Measurements from ENCODE around the gene TLDC2. TPM values are rescaled to one million over a fixed set of nuclear protein-coding genes. Genes with fewer than 3 reads are reported as not detected.

The TLDC2 gene
- total and polyA plus RNA-seq, 2 experiments from 2014 or later = 0.24 to 0.32 TPM

GRCh38 chr20:36848677-36849076 lies 27.3 kb upstream of the TLDC2 start:
- Histone ChIP-seq H3F3A (ENCODE audit: insufficient read depth) (peaks cover 38% of the 10 kb centered on the region), H3K79me2 (ENCODE audit: insufficient read depth) (peaks cover 76% of the 10 kb centered on the region), H3K9me3 (ENCODE audit: low read depth) (no peaks in the 10 kb centered on the region), H3K4me1 (ENCODE audit: insufficient read depth) (peaks cover 43% of the 10 kb centered on the region), H3K4me2 (ENCODE audit: unreplicated experiment) (peak overlapping the region; percentile 53), H3K9ac (peak overlapping the region; percentile 74), H3K36me3 (ENCODE audit: low read depth) (no peaks in the 10 kb centered on the region), H4K20me1 (ENCODE audit: insufficient read depth) (no peaks in the 10 kb centered on the region), H3K4me3 (peak overlapping the region; percentile 41), H3K9me2 (ENCODE audit: insufficient read depth) (no peaks in the 10 kb centered on the region), H3K27ac (peak overlapping the region; percentile 99), H3K27me3 (replicated peaks; ENCODE audit: insufficient read depth) (no peaks in the 10 kb centered on the region), H2AFZ (peak overlapping the region; percentile 61; the same call in 1 of the 2 replicates)
- no peak for DNase-seq
- TF ChIP-seq EZH2 (IDR thresholded peaks at IDR 0.05; ENCODE audit: insufficient read depth, poor library complexity, severe bottlenecking) = no peak
- TF ChIP-seq EZH2phosphoT487 (IDR thresholded peaks at IDR 0.05; ENCODE audit: insufficient read depth, low read depth) = no peak
- in situ Hi-C loops (cut with MboI) = no loop called here

- Histone ChIP-seq H3K9me2 (ENCODE audit: insufficient read depth) (no peaks in the 10 kb centered on the region), H4K20me1 (ENCODE audit: insufficient read depth) (no peaks in the 10 kb centered on the region), H3K9me3 (ENCODE audit: low read depth) (no peaks in the 10 kb centered on the region), H3K27me3 (replicated peaks; ENCODE audit: insufficient read depth) (no peaks in the 10 kb centered on the region), H3F3A (ENCODE audit: insufficient read depth) (peaks cover 38% of the 10 kb centered on the region), H3K9ac (peak overlapping the region; percentile 74; the same call in 1 of the 2 replicates), H3K4me2 (ENCODE audit: unreplicated experiment) (peak overlapping the region; percentile 53), H3K4me1 (ENCODE audit: insufficient read depth) (peaks cover 50% of the 10 kb centered on the region), H3K27ac (peak overlapping the region; percentile 99), H3K79me2 (ENCODE audit: insufficient read depth) (peaks cover 77% of the 10 kb centered on the region), H3K4me3 (no peak overlapping the region), H3K36me3 (ENCODE audit: low read depth) (no peaks in the 10 kb centered on the region), H2AFZ (no peak overlapping the region)
- WGBS, 2 experiments (ENCODE audit: low coverage in 1 of 2, low lambda C conversion rate in 2 of 2, missing lambda C conversion rate in 2 of 2) = 88 to 89% methylated on average over 9 of the region's 9 CpGs
- in situ Hi-C loops (cut with MboI) = no loop called here
- no peak for DNase-seq
- TF ChIP-seq EZH2 (IDR thresholded peaks at IDR 0.05; ENCODE audit: insufficient read depth, poor library complexity, severe bottlenecking) (no peak), EZH2phosphoT487 (IDR thresholded peaks at IDR 0.05; ENCODE audit: insufficient read depth, low read depth) (no peak)
Observed at GRCh38 chr20:36849333-36850065, 26.4 kb upstream of the TLDC2 start.

- no peaks in the 10 kb centered on the region for H4K20me1 ChIP-seq (ENCODE audit: insufficient read depth)
- no peaks in the 10 kb centered on the region for H3K36me3 ChIP-seq (ENCODE audit: low read depth)
- no peak overlapping the region for H3K27ac ChIP-seq
- no peak for TF ChIP-seq EZH2phosphoT487 (IDR thresholded peaks at IDR 0.05; ENCODE audit: insufficient read depth, low read depth)
- no peak for TF ChIP-seq EZH2 (IDR thresholded peaks at IDR 0.05; ENCODE audit: insufficient read depth, poor library complexity, severe bottlenecking)
- WGBS, 2 experiments (ENCODE audit: low coverage in 1 of 2, low lambda C conversion rate in 2 of 2, missing lambda C conversion rate in 2 of 2) = 98 to 99% methylated on average over 6 of the region's 6 CpGs
- in situ Hi-C loops (cut with MboI) = no loop called here
- no peaks in the 10 kb centered on the region for H3K9me3 ChIP-seq (ENCODE audit: low read depth)
- peaks cover 38% of the 10 kb centered on the region for H3F3A ChIP-seq (ENCODE audit: insufficient read depth)
- no peaks in the 10 kb centered on the region for H3K27me3 ChIP-seq (replicated peaks; ENCODE audit: insufficient read depth)
- H3K9me2 ChIP-seq (ENCODE audit: insufficient read depth) = no peaks in the 10 kb centered on the region
- H3K4me3 ChIP-seq = no peak overlapping the region
- H3K9ac ChIP-seq = no peak overlapping the region
- H3K4me1 ChIP-seq (ENCODE audit: insufficient read depth) = peaks cover 57% of the 10 kb centered on the region
- H3K79me2 ChIP-seq (ENCODE audit: insufficient read depth) = peaks cover 77% of the 10 kb centered on the region
- no peak overlapping the region for H2AFZ ChIP-seq
- H3K4me2 ChIP-seq (ENCODE audit: unreplicated experiment) = no peak overlapping the region
- no peak for DNase-seq
Observed at GRCh38 chr20:36850759-36851158, 25.2 kb upstream of the TLDC2 start.

- Histone ChIP-seq H4K20me1 (ENCODE audit: insufficient read depth) (no peaks in the 10 kb centered on the region), H3K4me2 (ENCODE audit: unreplicated experiment) (no peak overlapping the region), H3K9me3 (ENCODE audit: low read depth) (no peaks in the 10 kb centered on the region), H3K27ac (0 out of 2 replicates have a peak overlapping the region, but pooled peaks have one; percentile 27), H3K9me2 (ENCODE audit: insufficient read depth) (no peaks in the 10 kb centered on the region), H3F3A (ENCODE audit: insufficient read depth) (peaks cover 35% of the 10 kb centered on the region), H2AFZ (no peak overlapping the region), H3K27me3 (replicated peaks; ENCODE audit: insufficient read depth) (no peaks in the 10 kb centered on the region), H3K9ac (no peak overlapping the region; the same call in 1 of the 2 replicates), H3K4me1 (ENCODE audit: insufficient read depth) (peaks cover 61% of the 10 kb centered on the region), H3K4me3 (no peak overlapping the region), H3K79me2 (ENCODE audit: insufficient read depth) (peaks cover 77% of the 10 kb centered on the region), H3K36me3 (ENCODE audit: low read depth) (no peaks in the 10 kb centered on the region)
- WGBS, 2 experiments (ENCODE audit: low coverage in 1 of 2, low lambda C conversion rate in 2 of 2, missing lambda C conversion rate in 2 of 2) = 92 to 100% methylated on average over 2 of the region's 2 CpGs
- in situ Hi-C loops (cut with MboI) = no loop called here
- DNase-seq = no peak
- TF ChIP-seq EZH2 (IDR thresholded peaks at IDR 0.05; ENCODE audit: insufficient read depth, poor library complexity, severe bottlenecking) (no peak), EZH2phosphoT487 (IDR thresholded peaks at IDR 0.05; ENCODE audit: insufficient read depth, low read depth) (no peak)
Observed at GRCh38 chr20:36851490-36851889, 24.4 kb upstream of the TLDC2 start.

All from GM23248 (cell line).